K562 (cell line): Measurements from ENCODE around the gene SGPL1. TPM values are rescaled to one million over a fixed set of nuclear protein-coding genes. Genes with fewer than 3 reads are reported as not detected.

ENCODE experiments used
- BRCA1 ChIP-seq, 2 experiments: fragments of 450-650 bp in 1 of 2; sonication (generic) in 1 of 2; formaldehyde crosslinking in 1 of 2; IDR thresholded peaks; 2 replicates each; pipeline versions ENCODE4 v1.5.0 to v1.6.1; 2017 to 2020; ENCODE audit warnings: mild to moderate bottlenecking in 1 of 2, missing genetic modification reagents in 1 of 2
- CTBP1 ChIP-seq: fragments of 450-650 bp; IDR thresholded peaks from 2 replicates; pipeline ENCODE4 v1.6.1; 2016; ENCODE audit warnings: borderline replicate concordance
- MNT ChIP-seq, 2 experiments: fragments of 450-650 bp; conservative IDR thresholded peaks; 2 replicates each; pipeline ENCODE4 v1.6.1; 2017; ENCODE audit warnings: mild to moderate bottlenecking in 2 of 2, moderate library complexity in 2 of 2
- RB1 ChIP-seq: fragments of 450-650 bp; IDR thresholded peaks from 2 replicates; pipeline ENCODE4 v1.6.1; 2017; ENCODE audit warnings: low read depth, mild to moderate bottlenecking
- RBFOX2 ChIP-seq: fragments of 200-400 bp; formaldehyde crosslinking; IDR thresholded peaks from 2 replicates; pipeline ENCODE4 v1.6.1; 2017; ENCODE audit warnings: low read depth, mild to moderate bottlenecking, low read length, moderate library complexity
- SIN3A ChIP-seq, 2 experiments: fragments of 150-350 bp in 1 of 2; IDR thresholded peaks; 2 replicates each; pipeline ENCODE4 v1.6.1; 2011 to 2016; ENCODE audit warnings: borderline replicate concordance in 2 of 2, low read depth in 2 of 2, low read length in 2 of 2, mild to moderate bottlenecking in 2 of 2, moderate library complexity in 2 of 2; ENCODE audit not compliant: control insufficient read depth in 1 of 2
- SRF ChIP-seq, 2 experiments: fragments of 250-450, 450-650 bp in 1 of 2; sonication (Bioruptor Pico) in 1 of 2; sonication (generic) in 1 of 2; formaldehyde crosslinking; IDR thresholded peaks; 2 replicates each; pipeline versions ENCODE4 v1.5.0 to v1.5.1; 2020 to 2022; ENCODE audit warnings: mild to moderate bottlenecking in 1 of 2, missing genetic modification reagents in 1 of 2
- TCF7 ChIP-seq: sonication (generic); IDR thresholded peaks from 2 replicates; pipeline ENCODE4 v1.6.1; 2016; ENCODE audit warnings: antibody characterized with exemption, borderline replicate concordance
- U2AF2 ChIP-seq: fragments of 200-400 bp; formaldehyde crosslinking; optimal IDR thresholded peaks from 2 replicates; pipeline ENCODE3; 2017; ENCODE audit warnings: low read depth, mild to moderate bottlenecking, low read length
- ZNF280A ChIP-seq: fragments of 450-650 bp; IDR thresholded peaks from 2 replicates; pipeline ENCODE4 v1.6.1; 2018; ENCODE audit warnings: mild to moderate bottlenecking, low read depth; ENCODE audit not compliant: partially characterized antibody
- ZNF311 ChIP-seq: fragments of 250-450 bp; sonication (Bioruptor Pico); IDR thresholded peaks from 2 replicates; pipeline ENCODE4 v1.4.0; 2020; ENCODE audit warnings: mild to moderate bottlenecking, moderate library complexity
- ZNF431 ChIP-seq: sonication (generic); formaldehyde crosslinking; IDR thresholded peaks from 2 replicates; pipeline ENCODE4 v1.8.0; 2022; ENCODE audit warnings: mild to moderate bottlenecking, missing genetic modification reagents
- ZNF785 ChIP-seq: fragments of 250-450 bp; sonication (Bioruptor Pico); IDR thresholded peaks from 2 replicates; pipeline ENCODE4 v1.4.0; 2020; ENCODE audit warnings: mild to moderate bottlenecking
- polyA plus RNA-seq, 8 experiments: library from polyadenylated mRNA; depleted of rRNA in 4 of 8; stranded (reverse) in 5 of 8; unstranded in 3 of 8; fragments of >200 nt; fragmentation: Nextera tagmentation in 2 of 8; fragmentation: Illumina TruSeq in 1 of 8; extraction: Ambion mirVana in 2 of 8; extraction: Trizol in 1 of 8; gene quantifications; 2 replicates each; pipeline versions ENCODE4 v1.2.1 to v1.2.3, GENCODE V29; 2011 to 2014; ENCODE audit warnings: inconsistent platforms in 1 of 8, missing spikeins in 1 of 8
- total RNA-seq, 7 experiments: library from RNA; depleted of rRNA in 6 of 7; stranded (reverse); fragments of >200 nt in 6 of 7; fragmentation: Illumina TruSeq in 2 of 7; extraction: Trizol in 2 of 7; gene quantifications; 2 replicates each; pipeline versions ENCODE4 v1.2.1 to v1.2.3, GENCODE V29; 2011 to 2021; ENCODE audit warnings: low replicate concordance in 1 of 7
- TF ChIP-seq, protein P1 (sequence below): fragments of 250-450 bp; sonication (Bioruptor Pico); IDR thresholded peaks from 2 replicates; pipeline ENCODE4 v1.4.0; 2020
- TF ChIP-seq, protein P2 (sequence below): fragments of 250-450 bp; sonication (Bioruptor Pico); IDR thresholded peaks from 2 replicates; pipeline ENCODE4 v1.4.0; 2020

Gene SGPL1
- total and polyA plus RNA-seq, 9 of the 15 experiments (the other 6 are each of a cell fraction or from before 2014, with no cell fraction given), result 6.0 to 18.0 (median 8.7) TPM

GRCh38 chr10:70887804-70888800 lies 72.4 kb downstream of the SGPL1 start, which contains the start of gene PCBD1 (continued):
- TF ChIP-seq ZNF280A (no peak), ZNF311 (CRISPR knock-in tag) (no peak), MNT (conservative IDR thresholded peaks at IDR 0.05) (peak in 1 of 2 experiments; percentile 61; a peak in 2 of 4 replicates), SRF (CRISPR knock-in tag; IDR thresholded peaks at IDR 0.05) (no peak; a peak in 2 of 4 replicates), TCF7 (no peak), ZNF785 (no peak), SIN3A (IDR thresholded peaks at IDR 0.05; ENCODE audit: borderline replicate concordance in 2 of 2, control insufficient read depth in 1 of 2, low read depth in 2 of 2, low read length in 2 of 2) (peak in 1 of 2 experiments; percentile 31; a peak in 1 of 4 replicates), ZNF431 (CRISPR knock-in tag) (no peak), BRCA1 (IDR thresholded peaks at IDR 0.05) (no peak), BRCA1 (CRISPR knock-in tag; IDR thresholded peaks at IDR 0.05) (no peak), CTBP1 (peak; percentile 72; the same call in 1 of the 2 replicates), RBFOX2 (peak; percentile 78), U2AF2 (no peak), RB1 (peak; percentile 82)
- TF ChIP-seq, protein P1, sequence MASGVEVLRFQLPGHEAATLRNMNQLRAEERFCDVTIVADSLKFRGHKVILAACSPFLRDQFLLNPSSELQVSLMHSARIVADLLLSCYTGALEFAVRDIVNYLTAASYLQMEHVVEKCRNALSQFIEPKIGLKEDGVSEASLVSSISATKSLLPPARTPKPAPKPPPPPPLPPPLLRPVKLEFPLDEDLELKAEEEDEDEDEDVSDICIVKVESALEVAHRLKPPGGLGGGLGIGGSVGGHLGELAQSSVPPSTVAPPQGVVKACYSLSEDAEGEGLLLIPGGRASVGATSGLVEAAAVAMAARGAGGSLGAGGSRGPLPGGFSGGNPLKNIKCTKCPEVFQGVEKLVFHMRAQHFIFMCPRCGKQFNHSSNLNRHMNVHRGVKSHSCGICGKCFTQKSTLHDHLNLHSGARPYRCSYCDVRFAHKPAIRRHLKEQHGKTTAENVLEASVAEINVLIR (CRISPR knock-in tag), result no peak
- TF ChIP-seq, protein P2, sequence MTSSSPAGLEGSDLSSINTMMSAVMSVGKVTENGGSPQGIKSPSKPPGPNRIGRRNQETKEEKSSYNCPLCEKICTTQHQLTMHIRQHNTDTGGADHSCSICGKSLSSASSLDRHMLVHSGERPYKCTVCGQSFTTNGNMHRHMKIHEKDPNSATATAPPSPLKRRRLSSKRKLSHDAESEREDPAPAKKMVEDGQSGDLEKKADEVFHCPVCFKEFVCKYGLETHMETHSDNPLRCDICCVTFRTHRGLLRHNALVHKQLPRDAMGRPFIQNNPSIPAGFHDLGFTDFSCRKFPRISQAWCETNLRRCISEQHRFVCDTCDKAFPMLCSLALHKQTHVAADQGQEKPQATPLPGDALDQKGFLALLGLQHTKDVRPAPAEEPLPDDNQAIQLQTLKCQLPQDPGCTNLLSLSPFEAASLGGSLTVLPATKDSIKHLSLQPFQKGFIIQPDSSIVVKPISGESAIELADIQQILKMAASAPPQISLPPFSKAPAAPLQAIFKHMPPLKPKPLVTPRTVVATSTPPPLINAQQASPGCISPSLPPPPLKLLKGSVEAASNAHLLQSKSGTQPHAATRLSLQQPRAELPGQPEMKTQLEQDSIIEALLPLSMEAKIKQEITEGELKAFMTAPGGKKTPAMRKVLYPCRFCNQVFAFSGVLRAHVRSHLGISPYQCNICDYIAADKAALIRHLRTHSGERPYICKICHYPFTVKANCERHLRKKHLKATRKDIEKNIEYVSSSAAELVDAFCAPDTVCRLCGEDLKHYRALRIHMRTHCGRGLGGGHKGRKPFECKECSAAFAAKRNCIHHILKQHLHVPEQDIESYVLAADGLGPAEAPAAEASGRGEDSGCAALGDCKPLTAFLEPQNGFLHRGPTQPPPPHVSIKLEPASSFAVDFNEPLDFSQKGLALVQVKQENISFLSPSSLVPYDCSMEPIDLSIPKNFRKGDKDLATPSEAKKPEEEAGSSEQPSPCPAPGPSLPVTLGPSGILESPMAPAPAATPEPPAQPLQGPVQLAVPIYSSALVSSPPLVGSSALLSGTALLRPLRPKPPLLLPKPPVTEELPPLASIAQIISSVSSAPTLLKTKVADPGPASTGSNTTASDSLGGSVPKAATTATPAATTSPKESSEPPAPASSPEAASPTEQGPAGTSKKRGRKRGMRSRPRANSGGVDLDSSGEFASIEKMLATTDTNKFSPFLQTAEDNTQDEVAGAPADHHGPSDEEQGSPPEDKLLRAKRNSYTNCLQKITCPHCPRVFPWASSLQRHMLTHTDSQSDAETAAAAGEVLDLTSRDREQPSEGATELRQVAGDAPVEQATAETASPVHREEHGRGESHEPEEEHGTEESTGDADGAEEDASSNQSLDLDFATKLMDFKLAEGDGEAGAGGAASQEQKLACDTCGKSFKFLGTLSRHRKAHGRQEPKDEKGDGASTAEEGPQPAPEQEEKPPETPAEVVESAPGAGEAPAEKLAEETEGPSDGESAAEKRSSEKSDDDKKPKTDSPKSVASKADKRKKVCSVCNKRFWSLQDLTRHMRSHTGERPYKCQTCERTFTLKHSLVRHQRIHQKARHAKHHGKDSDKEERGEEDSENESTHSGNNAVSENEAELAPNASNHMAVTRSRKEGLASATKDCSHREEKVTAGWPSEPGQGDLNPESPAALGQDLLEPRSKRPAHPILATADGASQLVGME (CRISPR knock-in tag), result no peak
